HCT116 (cell line): ENCODE data around the gene SYDE1.
A peak's percentile ranks its signal among the peaks of the same experiment; 100 is the strongest.

Experiments used
- CEBPB ChIP-seq: IDR thresholded peaks from 2 replicates; pipeline ENCODE4 v1.6.1; 2012; ENCODE audit warnings: low read depth
- JUND ChIP-seq: IDR thresholded peaks from 2 replicates; pipeline ENCODE4 v1.6.1; 2012
- MAX ChIP-seq: IDR thresholded peaks from 2 replicates; pipeline ENCODE4 v1.6.1; 2012
- TCF7L2 ChIP-seq: IDR thresholded peaks from 2 replicates; pipeline ENCODE4 v1.7.0; 2011; ENCODE audit warnings: borderline replicate concordance, inconsistent platforms; ENCODE audit not compliant: insufficient read depth, insufficient read length; ENCODE audit errors: extremely low read depth
- TF ChIP-seq, protein P1 (sequence below), 3 experiments: fragments of 200-600 bp in 1 of 3; sonication (generic) in 1 of 3; IDR thresholded peaks in 2 of 3; conservative IDR thresholded peaks in 1 of 3; 2 replicates each; pipeline ENCODE4 v1.5.1; 2012 to 2017; ENCODE audit warnings: low read depth in 2 of 3, low read length in 2 of 3, antibody characterized with exemption in 1 of 3, borderline replicate concordance in 1 of 3, control low read depth in 1 of 3, mild to moderate bottlenecking in 1 of 3, mixed read lengths in 1 of 3, mixed run types in 1 of 3, moderate library complexity in 1 of 3; ENCODE audit not compliant: insufficient read depth in 1 of 3
- TF ChIP-seq, protein P2 (sequence below): IDR thresholded peaks from 2 replicates; pipeline ENCODE4 v1.6.1; 2011; ENCODE audit warnings: mild to moderate bottlenecking, low read length, moderate library complexity; ENCODE audit not compliant: insufficient replicate concordance; ENCODE audit errors: extremely low read depth
- TF ChIP-seq, protein P3 (sequence below): IDR thresholded peaks from 2 replicates; pipeline ENCODE4 v1.6.1; 2012; ENCODE audit warnings: low read depth

GRCh38 chr19:15161028-15161984 lies 54.1 kb downstream of the SYDE1 start:
- TF ChIP-seq MAX (no peak), CEBPB (no peak), JUND (no peak), TCF7L2 (no peak)
- TF ChIP-seq, protein P1, sequence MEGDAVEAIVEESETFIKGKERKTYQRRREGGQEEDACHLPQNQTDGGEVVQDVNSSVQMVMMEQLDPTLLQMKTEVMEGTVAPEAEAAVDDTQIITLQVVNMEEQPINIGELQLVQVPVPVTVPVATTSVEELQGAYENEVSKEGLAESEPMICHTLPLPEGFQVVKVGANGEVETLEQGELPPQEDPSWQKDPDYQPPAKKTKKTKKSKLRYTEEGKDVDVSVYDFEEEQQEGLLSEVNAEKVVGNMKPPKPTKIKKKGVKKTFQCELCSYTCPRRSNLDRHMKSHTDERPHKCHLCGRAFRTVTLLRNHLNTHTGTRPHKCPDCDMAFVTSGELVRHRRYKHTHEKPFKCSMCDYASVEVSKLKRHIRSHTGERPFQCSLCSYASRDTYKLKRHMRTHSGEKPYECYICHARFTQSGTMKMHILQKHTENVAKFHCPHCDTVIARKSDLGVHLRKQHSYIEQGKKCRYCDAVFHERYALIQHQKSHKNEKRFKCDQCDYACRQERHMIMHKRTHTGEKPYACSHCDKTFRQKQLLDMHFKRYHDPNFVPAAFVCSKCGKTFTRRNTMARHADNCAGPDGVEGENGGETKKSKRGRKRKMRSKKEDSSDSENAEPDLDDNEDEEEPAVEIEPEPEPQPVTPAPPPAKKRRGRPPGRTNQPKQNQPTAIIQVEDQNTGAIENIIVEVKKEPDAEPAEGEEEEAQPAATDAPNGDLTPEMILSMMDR (IDR thresholded peaks at IDR 0.05 in 2 of 3, conservative IDR thresholded peaks at IDR 0.05 in 1 of 3; ENCODE audit: borderline replicate concordance in 1 of 3, insufficient read depth in 1 of 3, low read depth in 2 of 3, low read length in 2 of 3), result peak; percentile 36 to 77 (median 68); a peak in 5 of 6 replicates
- TF ChIP-seq, protein P2, sequence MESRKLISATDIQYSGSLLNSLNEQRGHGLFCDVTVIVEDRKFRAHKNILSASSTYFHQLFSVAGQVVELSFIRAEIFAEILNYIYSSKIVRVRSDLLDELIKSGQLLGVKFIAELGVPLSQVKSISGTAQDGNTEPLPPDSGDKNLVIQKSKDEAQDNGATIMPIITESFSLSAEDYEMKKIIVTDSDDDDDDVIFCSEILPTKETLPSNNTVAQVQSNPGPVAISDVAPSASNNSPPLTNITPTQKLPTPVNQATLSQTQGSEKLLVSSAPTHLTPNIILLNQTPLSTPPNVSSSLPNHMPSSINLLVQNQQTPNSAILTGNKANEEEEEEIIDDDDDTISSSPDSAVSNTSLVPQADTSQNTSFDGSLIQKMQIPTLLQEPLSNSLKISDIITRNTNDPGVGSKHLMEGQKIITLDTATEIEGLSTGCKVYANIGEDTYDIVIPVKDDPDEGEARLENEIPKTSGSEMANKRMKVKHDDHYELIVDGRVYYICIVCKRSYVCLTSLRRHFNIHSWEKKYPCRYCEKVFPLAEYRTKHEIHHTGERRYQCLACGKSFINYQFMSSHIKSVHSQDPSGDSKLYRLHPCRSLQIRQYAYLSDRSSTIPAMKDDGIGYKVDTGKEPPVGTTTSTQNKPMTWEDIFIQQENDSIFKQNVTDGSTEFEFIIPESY, result no peak
- TF ChIP-seq, protein P3, sequence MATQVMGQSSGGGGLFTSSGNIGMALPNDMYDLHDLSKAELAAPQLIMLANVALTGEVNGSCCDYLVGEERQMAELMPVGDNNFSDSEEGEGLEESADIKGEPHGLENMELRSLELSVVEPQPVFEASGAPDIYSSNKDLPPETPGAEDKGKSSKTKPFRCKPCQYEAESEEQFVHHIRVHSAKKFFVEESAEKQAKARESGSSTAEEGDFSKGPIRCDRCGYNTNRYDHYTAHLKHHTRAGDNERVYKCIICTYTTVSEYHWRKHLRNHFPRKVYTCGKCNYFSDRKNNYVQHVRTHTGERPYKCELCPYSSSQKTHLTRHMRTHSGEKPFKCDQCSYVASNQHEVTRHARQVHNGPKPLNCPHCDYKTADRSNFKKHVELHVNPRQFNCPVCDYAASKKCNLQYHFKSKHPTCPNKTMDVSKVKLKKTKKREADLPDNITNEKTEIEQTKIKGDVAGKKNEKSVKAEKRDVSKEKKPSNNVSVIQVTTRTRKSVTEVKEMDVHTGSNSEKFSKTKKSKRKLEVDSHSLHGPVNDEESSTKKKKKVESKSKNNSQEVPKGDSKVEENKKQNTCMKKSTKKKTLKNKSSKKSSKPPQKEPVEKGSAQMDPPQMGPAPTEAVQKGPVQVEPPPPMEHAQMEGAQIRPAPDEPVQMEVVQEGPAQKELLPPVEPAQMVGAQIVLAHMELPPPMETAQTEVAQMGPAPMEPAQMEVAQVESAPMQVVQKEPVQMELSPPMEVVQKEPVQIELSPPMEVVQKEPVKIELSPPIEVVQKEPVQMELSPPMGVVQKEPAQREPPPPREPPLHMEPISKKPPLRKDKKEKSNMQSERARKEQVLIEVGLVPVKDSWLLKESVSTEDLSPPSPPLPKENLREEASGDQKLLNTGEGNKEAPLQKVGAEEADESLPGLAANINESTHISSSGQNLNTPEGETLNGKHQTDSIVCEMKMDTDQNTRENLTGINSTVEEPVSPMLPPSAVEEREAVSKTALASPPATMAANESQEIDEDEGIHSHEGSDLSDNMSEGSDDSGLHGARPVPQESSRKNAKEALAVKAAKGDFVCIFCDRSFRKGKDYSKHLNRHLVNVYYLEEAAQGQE, result no peak
